GM11168 (cell line): Measurements from ENCODE around the gene PCDH9.

Experiments
- in situ Hi-C: fragments of 300-500 bp; cut with MboI; formaldehyde crosslinking; loops from one replicate; pipeline ENCODE4 v1.12.0; 2022; ENCODE audit warnings: low sequenced_read_pairs; ENCODE audit not compliant: unreplicated experiment

The PCDH9 gene

DNA sequence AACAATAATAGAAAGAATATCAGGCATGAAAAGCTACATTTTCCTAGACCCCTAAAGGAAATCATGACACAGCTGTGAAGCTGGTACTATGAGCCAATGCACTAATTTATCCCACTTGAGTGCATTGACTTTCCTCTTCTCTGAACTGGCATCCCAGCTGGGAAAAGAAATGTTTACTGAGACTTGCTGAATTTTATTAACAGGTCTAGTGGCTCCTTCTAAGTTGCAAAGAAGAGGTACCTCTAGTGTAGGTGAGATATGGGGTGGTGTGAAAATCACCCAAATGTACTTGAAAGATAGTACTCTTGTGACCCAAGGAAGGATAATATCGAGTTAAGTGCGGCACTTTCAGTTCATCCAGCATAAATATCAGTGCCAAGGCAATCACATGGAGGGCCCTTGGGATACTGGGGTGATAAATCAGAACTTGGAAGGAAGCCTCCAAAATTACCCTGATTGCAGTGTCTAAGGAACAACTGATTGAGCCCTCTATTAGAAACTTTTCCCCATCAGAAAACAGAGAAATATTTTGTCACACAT is 369.2 kb downstream of the PCDH9 start:
- in situ Hi-C loops = no loop called here

DNA sequence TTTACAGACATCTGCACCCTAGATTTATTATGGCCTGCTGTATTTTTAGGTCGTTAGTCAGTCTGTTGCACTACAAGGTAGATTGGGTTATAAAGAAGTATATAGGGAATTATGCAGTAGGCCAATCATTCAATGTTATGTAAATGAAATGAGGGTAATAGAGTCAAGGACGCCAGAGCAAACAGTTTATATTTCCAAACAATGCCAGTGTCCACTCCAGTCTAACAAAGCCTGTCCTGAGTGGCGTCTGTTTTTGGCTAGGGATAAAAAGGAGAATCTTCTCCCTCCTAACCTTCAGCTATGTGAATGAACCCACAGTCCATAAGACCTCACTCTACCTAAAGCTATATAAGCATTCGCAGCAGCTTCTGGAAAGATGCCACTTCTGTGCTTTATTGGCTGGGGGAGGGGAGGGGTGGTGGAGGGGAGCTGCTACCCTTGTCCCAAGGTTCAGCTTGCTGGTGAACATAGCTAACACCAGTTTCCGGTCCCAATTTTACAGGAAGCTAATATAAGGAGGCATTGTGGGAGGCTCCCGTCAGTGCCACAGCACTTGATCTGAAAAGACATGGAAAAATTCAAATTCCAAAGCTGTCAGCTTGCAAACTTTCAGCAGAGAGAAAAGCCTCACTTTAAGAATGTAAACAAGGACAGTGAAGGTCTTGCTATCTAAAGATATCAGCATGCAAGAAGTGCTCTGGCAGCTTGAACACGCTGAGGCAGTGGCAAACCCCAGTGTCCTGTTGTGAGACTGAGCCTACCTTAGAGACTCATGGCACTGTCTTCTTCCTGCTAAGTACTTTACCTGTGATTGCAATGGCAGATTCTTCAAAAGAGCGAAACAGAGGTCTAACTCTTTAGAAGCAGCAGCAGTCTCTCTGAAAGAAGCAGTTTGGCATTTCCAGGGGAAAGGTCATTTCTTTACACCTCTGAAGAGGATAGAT is 369.9 kb downstream of the PCDH9 start:
- in situ Hi-C loops = no loop called here

DNA sequence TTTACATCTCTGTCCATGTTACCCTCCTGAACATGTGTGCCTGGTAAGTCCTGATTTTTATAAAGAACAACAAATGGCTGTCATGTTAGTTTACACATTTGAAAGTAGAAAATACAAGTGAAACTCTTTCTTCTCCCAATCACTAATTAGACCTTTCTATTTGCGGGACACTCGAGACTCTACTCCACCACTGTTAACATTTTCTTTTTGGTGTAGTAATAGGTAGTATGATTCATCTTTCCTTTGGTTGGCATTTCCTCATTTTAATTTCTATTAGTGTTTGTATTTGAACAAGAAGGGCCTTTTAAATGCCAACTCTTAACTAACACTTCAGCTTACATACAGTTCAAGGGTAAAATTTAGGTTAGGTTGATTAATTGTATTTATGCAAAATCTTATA is 371.1 kb downstream of the PCDH9 start:
- in situ Hi-C loops = no loop called here

DNA sequence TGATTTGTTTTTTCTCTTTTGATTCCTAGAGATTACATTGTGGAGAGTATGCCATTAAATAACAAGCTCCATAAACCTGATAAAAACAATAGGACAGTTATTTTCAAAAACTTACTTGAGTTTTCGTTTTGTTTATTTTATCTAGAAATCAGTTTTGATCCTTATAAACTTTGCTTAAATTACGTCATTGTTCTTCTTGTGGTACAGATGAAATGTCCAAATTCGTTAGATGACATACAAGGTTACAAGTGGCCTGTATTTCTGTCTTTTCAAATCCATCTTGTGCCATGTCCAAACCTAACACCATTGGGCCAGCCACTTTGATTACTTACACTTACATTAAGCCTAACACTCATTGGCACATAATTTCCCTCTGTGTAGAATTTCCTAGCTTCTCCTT is 372.0 kb downstream of the PCDH9 start:
- in situ Hi-C loops = no loop called here

DNA sequence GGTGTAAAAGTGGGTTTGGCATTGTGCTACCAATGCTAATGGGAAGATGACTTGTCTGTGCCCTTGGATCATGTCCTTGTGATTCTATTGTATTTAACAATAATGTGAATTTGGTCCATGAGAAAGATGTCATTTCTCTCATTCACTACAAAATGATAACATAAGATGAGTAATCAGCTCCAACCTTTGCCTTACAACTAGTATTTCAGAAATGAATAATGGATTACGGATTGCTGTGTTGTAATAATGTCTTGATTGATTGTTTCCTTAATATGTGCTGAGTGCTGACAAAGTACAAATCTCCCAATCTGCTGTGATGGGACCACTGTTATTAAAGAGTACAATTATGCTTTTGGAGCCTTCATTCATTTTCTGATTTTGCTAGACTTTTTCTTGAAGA is 375.0 kb downstream of the PCDH9 start:
- in situ Hi-C loops = no loop called here

DNA sequence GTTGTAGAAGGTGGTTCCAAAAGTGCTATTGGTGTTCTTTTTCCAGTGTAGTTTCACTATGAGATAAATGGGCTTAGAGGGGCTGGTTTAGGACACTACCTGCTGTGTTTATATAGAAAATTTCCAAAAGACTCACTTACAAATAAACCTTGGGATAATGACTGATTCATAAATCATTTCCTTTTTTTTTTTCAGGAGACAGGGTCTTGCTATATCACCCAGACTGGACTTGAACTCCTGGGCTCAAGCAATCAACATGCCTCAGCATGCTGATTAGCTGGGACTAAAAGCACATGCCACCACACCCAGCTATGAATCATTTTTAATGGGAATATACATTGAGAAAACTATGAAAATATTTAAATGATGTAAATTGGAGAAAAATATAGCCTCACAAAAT is 376.6 kb downstream of the PCDH9 start:
- in situ Hi-C loops = no loop called here

DNA sequence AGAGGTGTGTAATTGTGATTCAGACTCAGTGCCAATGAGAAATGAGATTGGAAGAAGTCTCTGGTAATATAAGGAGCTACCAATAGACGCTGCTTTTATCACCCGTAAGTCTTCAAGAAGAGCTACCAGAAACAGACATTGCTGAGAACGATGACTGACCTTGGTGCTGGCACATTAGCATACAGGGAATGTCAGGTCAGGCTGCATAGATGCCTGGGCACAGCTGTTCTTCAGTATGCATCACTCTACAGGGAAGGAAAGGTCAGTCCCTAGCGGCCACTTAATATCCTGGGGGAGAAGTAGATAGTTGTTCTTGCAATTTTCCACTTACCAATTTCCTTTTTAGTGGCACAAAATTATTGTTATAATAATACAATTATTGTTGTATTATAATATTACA is 380.4 kb downstream of the PCDH9 start:
- in situ Hi-C loops = no loop called here

DNA sequence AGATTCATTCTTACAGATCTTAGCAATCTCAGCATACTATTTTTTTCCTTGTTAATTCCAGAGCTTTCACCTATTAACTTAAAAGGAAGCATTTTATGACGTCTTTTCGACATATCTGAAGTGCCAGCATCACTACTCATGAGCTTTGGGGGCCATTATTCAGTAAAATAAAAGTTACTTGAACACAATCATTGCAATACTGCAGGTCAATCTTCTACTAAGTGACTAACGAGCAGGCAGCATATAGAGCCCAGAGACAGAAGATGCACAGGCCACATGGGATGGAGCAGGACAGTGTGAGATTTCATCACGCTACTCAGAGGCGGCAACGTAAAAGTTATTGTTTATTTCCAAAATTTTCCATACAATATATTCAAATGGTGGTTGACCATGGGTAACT is 382.6 kb downstream of the PCDH9 start:
- in situ Hi-C loops = no loop called here

DNA sequence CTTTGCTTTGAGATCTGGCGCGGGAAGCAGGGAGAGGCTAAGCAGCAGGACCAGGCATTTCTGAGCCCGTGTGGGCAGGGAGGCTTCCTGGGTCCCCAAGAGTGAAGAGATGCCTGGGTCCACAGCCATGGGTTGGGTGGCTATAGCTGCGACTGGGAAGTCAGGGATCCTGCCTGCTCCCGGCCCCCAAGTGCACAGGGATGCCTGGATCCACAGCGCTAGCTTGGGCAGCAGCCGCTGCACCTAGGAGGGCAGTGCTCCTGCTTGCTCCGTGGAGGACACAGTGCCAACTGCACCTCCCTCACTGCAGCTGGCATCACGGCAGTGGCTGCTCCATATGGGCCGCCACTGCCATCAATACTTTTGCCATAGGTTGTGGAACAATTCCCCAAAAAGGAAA is 384.7 kb downstream of the PCDH9 start:
- in situ Hi-C loops = no loop called here

DNA sequence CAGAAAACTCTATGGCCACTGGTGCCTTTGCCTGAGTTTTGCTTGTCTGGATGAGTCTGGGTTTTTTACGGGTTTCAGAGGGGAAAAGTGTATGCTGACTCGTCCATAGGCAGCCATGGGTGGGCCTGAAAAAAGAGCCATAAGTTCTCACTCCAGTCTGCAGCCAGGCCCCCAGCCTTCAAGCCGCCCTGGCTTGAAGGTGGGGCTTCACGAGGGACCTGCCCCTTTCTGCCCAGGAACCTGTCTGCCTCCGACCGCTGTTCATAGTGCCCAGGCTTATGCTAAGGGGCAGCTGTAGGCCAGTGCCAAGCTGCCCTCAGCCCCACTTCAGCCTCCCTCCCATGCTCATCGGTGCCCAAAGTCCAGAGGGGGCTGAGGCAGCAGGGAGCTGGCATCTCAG is 385.2 kb downstream of the PCDH9 start:
- in situ Hi-C loops = no loop called here

DNA sequence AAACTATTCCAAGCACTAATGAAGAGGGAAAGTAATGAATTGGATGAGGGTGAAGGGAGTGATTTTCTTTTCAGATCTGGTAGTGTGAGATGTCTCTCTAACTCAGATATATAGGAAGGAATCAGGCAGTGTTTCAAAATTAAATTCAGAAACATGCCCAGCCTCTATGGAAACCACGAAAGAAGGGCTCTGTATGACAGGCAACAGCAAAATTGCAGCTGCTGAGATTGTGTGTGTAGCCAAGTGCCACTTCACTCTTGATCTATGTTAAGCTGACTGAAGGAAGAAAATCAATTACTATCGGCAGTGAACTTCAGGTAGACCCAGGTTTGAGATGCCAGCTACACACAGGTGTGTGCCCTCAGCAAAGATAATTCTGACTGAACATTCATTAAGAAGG is 387.4 kb downstream of the PCDH9 start:
- in situ Hi-C loops = no loop called here

DNA sequence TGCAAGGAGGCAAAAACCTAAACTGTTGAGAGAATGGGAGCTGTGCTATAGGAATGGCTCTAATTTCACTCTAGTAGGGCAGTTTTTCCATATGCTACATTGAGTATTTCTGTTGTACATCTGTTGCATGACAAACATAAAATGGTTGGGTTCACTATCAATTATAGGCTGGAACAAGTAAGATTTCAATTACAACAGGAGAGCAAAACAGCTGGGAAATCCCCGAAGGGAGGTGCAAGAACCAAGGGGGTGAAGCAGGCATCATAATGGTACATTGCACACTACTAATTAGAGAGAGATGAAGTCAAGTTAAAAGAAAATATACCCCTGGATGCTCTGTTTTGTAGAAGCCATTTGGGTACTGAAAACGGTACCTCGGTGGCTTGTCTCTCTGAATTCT is 389.5 kb downstream of the PCDH9 start:
- in situ Hi-C loops = no loop called here

DNA sequence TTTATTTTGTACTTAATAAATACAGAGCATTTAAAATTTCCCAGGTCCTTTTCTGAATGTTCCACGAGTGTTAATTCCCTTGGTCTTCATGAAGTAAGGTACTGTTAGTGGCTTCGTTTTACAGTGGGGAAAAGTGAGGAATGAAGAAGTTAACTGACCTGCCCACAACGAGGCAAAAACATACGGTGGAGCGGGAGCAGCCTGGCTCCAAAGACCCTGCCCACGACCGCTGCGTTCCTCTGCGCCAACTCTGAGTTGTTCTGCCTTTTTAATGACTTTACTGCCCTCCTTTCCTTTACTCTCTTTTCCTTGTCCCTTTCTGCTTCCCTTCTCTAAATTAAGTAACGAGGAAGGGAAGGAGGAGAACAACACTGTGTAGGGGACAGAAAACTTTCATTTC is 392.9 kb downstream of the PCDH9 start:
- in situ Hi-C loops = no loop called here

DNA sequence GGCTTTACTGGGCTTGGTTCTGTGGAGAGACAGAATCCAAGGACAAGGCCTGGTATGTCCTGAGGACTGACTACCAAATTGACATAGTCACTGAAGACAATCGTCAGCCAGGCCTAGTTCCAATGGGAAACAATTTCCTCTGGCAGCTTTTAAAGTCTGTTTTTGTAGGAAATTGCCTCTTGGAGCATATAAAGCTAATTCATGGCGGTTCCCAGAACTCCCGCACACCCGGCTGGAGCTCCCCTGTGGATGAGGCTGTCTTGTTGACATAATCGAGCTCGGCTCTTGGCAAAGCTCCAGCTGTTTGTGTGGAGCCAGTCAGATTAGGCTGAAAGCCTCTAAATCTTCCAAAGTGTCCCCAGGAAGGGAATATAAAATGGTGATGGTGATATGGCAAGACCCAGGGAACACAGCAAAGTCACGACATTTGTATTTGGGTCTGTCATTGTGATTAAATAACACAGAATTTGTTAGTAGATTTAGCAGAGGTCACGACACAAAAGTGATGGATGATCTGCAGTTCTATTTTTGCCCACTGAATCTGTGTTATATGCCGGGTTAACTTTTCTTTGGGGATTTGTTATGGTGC is 395.0 kb downstream of the PCDH9 start:
- in situ Hi-C loops = no loop called here

DNA sequence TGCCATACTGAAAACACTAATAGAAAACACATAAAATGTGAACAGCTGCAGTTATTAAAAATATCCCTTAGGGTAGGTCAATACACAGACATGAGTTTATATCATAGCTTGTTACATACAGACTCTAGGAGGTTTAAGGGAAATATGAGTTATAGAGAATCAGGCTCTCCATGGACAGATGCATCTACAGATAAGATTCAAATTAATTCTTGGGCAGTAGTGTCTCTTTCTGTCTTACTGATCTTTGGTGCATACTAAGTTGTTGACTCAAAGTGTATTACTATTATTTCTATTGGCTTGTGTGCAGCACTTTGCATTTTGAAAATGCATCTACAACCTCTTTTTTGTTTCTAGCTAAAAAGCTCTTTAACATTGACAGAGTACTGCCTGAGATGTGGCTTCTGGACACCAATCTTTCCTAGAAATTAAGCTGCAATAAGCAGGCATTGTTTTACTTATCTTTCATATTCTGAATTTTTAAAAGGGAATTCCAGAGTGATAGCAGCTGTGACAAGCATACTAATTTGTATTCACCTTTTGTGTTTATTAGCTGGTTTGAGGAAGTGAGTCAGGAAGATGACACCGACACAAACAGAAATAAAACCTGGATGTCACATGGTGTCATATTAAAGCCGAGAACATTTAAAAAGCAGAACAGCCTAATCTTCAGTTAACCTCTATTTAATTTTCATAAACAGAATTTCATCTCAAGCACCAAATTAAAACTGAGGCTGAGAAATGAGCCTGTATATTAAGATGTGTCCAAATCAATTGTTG is 399.0 kb downstream of the PCDH9 start:
- in situ Hi-C loops = no loop called here

DNA sequence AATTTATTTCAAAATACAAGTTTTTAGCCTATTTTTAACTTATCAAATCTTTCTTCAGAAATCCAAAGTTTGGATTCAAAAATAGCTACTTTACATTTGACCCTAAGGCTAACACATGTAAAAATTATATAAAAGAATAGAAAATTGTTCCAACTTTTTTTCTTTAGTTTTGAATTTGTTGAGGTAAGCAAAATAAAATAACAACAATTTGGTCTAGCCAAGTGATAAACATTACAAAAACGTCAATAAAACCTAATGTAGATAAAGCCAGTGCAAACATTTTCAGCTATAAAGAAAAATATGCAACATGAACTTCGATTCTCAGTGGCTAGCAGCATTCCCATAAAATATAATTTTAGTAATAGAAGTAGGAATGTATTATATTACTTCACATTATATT is 400.3 kb downstream of the PCDH9 start:
- in situ Hi-C loops = no loop called here

DNA sequence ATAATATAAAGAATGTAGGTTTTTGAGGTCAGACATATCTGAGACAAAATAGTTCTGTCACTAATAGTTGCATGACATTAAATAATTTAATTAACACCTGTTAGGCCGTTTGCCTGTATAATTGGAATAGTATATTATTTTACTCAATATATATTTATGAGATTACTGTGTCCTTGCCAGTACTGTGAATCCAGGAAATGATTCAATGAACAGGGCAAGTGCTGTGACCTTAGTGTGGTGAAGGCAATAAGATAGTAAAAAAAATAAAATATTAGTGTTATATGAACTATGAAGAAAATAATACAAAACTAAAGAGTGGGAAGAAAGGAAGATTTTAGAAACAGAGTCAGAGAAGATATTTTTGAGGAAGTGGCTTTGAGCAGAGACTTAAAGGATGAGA is 403.7 kb downstream of the PCDH9 start:
- in situ Hi-C loops = no loop called here

DNA sequence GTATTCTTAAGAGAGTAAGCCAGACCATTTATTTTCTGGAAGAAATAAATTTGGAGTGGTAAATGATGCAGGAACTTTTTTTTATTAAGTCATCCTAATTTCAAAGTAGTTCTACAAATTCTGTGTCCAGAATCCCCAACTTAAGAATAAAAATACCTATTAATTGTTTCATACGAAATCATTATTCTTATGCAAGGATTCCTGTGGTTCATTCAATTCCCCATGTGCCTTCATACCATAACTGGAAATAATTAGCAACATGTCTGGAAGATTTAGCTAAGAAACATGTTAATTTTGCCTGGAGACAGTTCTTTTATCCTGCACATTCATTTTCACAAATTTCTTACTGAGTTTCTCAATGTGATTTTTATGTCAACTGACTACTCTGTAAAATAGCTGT is 408.6 kb downstream of the PCDH9 start:
- in situ Hi-C loops = no loop called here

DNA sequence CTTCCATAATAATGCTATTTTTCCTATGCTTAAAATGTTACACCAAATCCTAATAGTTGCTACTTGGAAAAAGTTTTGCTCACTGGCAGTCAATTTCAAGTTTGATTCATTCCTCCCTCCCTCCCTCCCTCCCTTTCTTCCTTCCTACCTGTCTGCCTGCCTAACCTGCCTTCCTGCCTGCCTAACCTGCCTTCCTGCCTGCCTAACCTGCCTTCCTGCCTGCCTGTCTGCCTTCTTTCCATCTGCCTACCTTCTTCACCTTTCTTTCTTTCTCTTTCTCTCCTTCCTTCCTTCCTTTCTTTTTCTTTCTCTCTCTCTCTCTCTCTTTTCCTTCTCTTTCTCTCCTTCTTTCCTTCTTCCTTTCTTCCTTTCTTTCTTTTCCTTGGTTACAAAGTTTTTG is 418.7 kb downstream of the PCDH9 start:
- in situ Hi-C loops = no loop called here

DNA sequence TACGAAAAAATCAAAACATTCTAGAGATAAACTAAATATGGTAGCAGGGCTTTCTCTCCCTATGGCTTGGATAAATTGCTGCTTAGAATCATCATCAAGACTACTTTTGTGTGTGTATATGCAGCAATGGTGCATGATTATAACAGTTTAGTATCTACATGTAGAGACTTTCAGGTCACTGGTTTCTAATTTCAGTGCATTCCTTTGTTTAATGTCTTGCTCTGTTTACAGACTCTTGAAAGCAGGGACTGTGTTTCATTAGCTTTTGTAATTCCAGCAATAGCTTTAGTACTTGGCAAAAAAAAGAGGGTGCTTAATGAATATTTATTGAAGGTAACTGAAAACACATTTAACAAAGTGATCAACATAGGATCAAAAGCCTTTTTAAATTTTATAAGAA is 420.7 kb downstream of the PCDH9 start:
- in situ Hi-C loops = no loop called here

DNA sequence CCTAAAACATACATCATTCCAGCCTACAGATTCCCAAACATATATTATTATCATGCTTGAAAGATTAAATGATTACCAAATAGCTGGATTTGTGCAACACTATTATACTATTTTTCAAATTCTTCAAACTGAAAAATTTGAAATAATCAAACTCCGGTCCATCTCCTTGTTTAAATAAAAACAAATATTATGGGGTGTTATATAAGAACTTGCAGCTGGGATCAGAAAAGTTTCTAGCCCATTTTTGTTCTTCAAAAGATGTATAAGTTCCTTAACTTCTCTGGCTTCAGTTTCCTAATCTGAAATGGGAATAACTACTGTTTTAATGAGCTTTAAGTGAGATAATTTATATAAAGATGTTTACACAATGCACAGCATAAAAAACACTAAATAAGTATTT is 422.9 kb downstream of the PCDH9 start:
- in situ Hi-C loops = no loop called here
